HL-60 (cell line): Measurements from ENCODE around the gene MSH2.

ENCODE experiments used
- DNase-seq, 2 experiments: peaks; one replicate each; pipeline ENCODE4 v3.0.0-alpha.2; 2010 to 2020; ENCODE audit warnings: low read depth in 1 of 2, low spot score in 1 of 2
- H3K27ac ChIP-seq: fragments of 250-450 bp; sonication (Bioruptor Pico); replicated peaks from 2 replicates; pipeline ENCODE4 v1.5.1; 2020; ENCODE audit warnings: mild to moderate bottlenecking, moderate library complexity
- H3K27me3 ChIP-seq: fragments of 250-450 bp; sonication (Bioruptor Pico); 2 replicates; pipeline ENCODE4 v1.5.1; 2021; ENCODE audit warnings: mild to moderate bottlenecking, moderate library complexity; ENCODE audit not compliant: insufficient read depth, poor library complexity, severe bottlenecking
- H3K4me3 ChIP-seq: replicated peaks from 2 replicates; pipeline ENCODE4 v1.5.1; 2011; ENCODE audit warnings: mild to moderate bottlenecking, control low read depth, low read length; ENCODE audit not compliant: insufficient read depth
- GABPA ChIP-seq: IDR thresholded peaks from 2 replicates; pipeline ENCODE4 v1.6.1; 2012; ENCODE audit warnings: low read depth
- POLR2AphosphoS5 ChIP-seq: IDR thresholded peaks from 2 replicates; pipeline ENCODE4 v1.6.1; 2012; ENCODE audit warnings: low read depth
- SPI1 ChIP-seq: IDR thresholded peaks from 2 replicates; pipeline ENCODE4 v1.6.1; 2012; ENCODE audit warnings: low read depth, mild to moderate bottlenecking, borderline replicate concordance
- TF ChIP-seq, protein P1 (sequence below): IDR thresholded peaks from one replicate; pipeline ENCODE4 v1.5.1; 2011; ENCODE audit warnings: low read length, control low read depth, inconsistent platforms; ENCODE audit not compliant: insufficient read depth
- TF ChIP-seq, protein P2 (sequence below): IDR thresholded peaks from 2 replicates; pipeline ENCODE4 v1.6.1; 2012; ENCODE audit warnings: low read depth; ENCODE audit not compliant: insufficient replicate concordance

MSH2 gene

DNA sequence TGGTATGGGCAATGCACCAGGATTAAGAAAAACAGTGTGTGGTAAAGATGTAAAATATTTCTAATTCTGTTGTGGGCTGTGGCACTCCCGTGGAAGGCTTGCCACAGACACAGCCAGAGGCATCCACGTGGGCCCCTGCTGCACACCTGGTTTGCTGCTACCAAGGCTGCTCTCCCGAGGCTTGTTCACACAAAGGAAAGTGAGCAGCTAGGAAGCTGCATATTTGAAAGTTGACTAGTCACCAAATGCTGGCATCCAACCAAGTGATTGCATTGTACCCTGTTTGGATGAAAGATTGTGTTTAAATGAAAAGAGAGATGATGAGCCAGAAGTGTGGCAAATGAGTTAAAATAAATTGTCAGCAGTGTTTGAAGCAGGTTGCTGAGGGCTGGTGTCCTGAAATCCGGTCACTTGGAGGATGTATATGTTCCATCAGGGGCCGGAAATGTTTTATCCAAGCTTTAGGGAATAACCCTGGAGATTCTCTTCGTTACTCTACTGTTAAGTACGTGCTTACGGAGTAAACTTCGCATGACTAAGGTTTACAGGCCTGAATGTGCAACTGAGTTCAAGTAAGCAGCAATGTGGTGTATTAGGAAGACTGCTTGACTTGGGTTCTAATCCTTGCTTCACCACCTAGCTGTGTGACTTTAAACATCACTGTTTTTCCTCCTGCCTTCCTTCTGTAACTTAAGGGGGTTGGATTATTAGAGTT is 86.1 kb downstream of the MSH2 start:
- Histone ChIP-seq H3K27me3 (no peaks in the 10 kb centered on the region), H3K27ac (no peak overlapping the region)
- no peak for DNase-seq

DNA sequence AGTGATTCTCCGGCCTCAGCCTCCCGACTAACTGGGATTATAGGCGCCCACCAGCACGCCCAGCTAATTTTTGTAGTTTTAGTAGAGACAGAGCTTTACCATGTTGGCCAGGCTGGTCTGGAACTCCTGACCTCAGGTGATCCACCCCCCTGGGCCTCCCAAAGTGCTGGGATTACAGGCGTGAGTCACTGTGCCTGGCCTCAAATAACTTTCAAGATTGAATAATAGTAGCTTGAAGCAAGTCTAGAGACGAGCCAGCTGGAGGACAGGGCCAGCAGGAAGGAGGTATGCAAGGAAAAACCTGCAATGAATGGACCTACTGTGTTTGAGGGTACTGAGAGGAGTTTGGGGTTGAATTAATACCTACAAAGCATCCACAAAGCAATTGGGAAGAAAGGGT is 87.5 kb downstream of the MSH2 start:
- no peak overlapping the region for H3K4me3 ChIP-seq
- H3K27me3 ChIP-seq: no peaks in the 10 kb centered on the region
- no peak overlapping the region for H3K27ac ChIP-seq
- no peak for DNase-seq
- TF ChIP-seq GABPA: no peak
- TF ChIP-seq, protein P1, sequence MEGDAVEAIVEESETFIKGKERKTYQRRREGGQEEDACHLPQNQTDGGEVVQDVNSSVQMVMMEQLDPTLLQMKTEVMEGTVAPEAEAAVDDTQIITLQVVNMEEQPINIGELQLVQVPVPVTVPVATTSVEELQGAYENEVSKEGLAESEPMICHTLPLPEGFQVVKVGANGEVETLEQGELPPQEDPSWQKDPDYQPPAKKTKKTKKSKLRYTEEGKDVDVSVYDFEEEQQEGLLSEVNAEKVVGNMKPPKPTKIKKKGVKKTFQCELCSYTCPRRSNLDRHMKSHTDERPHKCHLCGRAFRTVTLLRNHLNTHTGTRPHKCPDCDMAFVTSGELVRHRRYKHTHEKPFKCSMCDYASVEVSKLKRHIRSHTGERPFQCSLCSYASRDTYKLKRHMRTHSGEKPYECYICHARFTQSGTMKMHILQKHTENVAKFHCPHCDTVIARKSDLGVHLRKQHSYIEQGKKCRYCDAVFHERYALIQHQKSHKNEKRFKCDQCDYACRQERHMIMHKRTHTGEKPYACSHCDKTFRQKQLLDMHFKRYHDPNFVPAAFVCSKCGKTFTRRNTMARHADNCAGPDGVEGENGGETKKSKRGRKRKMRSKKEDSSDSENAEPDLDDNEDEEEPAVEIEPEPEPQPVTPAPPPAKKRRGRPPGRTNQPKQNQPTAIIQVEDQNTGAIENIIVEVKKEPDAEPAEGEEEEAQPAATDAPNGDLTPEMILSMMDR: no peak
- TF ChIP-seq POLR2AphosphoS5: no peak
- TF ChIP-seq, protein P2, sequence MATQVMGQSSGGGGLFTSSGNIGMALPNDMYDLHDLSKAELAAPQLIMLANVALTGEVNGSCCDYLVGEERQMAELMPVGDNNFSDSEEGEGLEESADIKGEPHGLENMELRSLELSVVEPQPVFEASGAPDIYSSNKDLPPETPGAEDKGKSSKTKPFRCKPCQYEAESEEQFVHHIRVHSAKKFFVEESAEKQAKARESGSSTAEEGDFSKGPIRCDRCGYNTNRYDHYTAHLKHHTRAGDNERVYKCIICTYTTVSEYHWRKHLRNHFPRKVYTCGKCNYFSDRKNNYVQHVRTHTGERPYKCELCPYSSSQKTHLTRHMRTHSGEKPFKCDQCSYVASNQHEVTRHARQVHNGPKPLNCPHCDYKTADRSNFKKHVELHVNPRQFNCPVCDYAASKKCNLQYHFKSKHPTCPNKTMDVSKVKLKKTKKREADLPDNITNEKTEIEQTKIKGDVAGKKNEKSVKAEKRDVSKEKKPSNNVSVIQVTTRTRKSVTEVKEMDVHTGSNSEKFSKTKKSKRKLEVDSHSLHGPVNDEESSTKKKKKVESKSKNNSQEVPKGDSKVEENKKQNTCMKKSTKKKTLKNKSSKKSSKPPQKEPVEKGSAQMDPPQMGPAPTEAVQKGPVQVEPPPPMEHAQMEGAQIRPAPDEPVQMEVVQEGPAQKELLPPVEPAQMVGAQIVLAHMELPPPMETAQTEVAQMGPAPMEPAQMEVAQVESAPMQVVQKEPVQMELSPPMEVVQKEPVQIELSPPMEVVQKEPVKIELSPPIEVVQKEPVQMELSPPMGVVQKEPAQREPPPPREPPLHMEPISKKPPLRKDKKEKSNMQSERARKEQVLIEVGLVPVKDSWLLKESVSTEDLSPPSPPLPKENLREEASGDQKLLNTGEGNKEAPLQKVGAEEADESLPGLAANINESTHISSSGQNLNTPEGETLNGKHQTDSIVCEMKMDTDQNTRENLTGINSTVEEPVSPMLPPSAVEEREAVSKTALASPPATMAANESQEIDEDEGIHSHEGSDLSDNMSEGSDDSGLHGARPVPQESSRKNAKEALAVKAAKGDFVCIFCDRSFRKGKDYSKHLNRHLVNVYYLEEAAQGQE: no peak
- no peak for TF ChIP-seq SPI1

More for the DNA sequence above, 86.1 kb downstream of the MSH2 start:
- TF ChIP-seq, protein P1: no peak
- TF ChIP-seq GABPA (no peak), POLR2AphosphoS5 (no peak), SPI1 (no peak)
- TF ChIP-seq, protein P2: no peak
- no peak overlapping the region for H3K4me3 ChIP-seq

DNA sequence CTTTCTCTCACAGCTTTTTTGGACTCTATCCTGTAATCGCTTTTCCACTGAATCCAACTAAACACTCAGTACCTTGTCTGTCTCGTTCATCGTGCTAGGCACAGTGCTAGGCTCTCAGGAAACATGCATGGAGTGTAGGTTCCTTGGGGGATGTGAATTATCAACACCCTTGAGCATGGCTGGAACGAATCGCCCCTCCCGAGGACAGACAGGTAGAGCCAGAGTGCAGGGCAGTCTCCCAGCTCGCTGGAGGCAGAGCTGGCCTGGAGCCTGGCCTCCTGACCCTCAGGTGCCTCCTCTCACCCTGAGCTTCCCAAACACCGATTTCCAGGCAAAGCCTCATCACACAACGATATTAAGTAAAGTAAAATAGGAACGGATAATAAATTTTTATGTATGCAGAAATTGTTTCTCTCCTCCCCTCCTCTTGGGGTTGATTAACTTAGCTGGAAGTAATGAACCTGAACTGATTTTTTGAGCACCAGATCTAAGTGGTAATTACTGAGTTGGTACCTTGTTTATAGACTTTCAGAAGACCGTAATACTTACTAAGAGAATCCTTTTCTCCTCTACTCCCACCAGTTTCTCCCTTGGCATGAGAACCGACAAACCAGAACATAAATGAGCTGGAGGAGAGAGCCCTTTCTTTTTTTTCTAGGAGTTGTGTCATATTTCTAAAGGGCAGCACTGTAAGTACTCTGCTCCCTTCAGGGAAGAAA is 90.5 kb downstream of the MSH2 start:
- TF ChIP-seq SPI1 (no peak), POLR2AphosphoS5 (no peak)
- TF ChIP-seq, protein P1: no peak
- no peak overlapping the region for H3K27ac ChIP-seq
- no peaks in the 10 kb centered on the region for H3K27me3 ChIP-seq
- no peak overlapping the region for H3K4me3 ChIP-seq
- DNase-seq: no peak
